Chondrocyte (in vitro differentiated cells): Measurements from ENCODE around the gene PPT2. TPM values are rescaled to one million over a fixed set of nuclear protein-coding genes. Genes with fewer than 3 reads are reported as not detected.
"Not testable (repeated sequence)": the region's sequence is repeated elsewhere in the genome, so short reads cannot be mapped to it uniquely, and the experiment has no call there.

Experiments
- DNase-seq: peaks from one replicate; pipeline ENCODE4 v3.0.0; 2021; ENCODE audit warnings: mixed read lengths, low spot score
- H3K27ac Mint-ChIP-seq: one replicate; pipeline ENCODE4 v1.8.0; 2021; ENCODE audit warnings: mild to moderate bottlenecking, moderate library complexity, mixed read lengths; ENCODE audit not compliant: unreplicated experiment
- H3K27me3 Mint-ChIP-seq: 2 replicates; pipeline ENCODE4 v1.8.0; 2021; ENCODE audit warnings: low read depth, mixed read lengths
- H3K36me3 Mint-ChIP-seq: 2 replicates; pipeline ENCODE4 v1.8.0; 2021; ENCODE audit warnings: low read depth, mixed read lengths
- H3K4me1 Mint-ChIP-seq: 2 replicates; pipeline ENCODE4 v1.8.0; 2021; ENCODE audit warnings: low read depth, mild to moderate bottlenecking, mixed read lengths
- H3K4me3 Mint-ChIP-seq: one replicate; pipeline ENCODE4 v1.8.0; 2021; ENCODE audit warnings: mild to moderate bottlenecking, moderate library complexity, mixed read lengths; ENCODE audit not compliant: unreplicated experiment
- H3K9me3 Mint-ChIP-seq: 2 replicates; pipeline ENCODE4 v1.8.0; 2021; ENCODE audit warnings: low read depth, mixed read lengths
- microRNA-seq: library from miRNA; unstranded; fragments of <30 nt; microRNA quantifications from one replicate; pipeline ENCODE4 v1.2.0, GENCODE V29; 2020; ENCODE audit warnings: borderline number of aligned reads
- total RNA-seq: library from RNA; stranded (reverse); gene quantifications from 3 replicates; pipeline ENCODE4 v1.2.1, GENCODE V29; 2021
- TF ChIP-seq, protein P1 (sequence below): fragments of 200-600 bp; sonication (generic); IDR thresholded peaks from 2 replicates; pipeline ENCODE4 v1.5.0; 2021; ENCODE audit warnings: antibody characterized with exemption, mild to moderate bottlenecking, moderate library complexity

Gene PPT2
- total RNA-seq, 1 donor from 2014 or later, result 35.8 TPM

DNA sequence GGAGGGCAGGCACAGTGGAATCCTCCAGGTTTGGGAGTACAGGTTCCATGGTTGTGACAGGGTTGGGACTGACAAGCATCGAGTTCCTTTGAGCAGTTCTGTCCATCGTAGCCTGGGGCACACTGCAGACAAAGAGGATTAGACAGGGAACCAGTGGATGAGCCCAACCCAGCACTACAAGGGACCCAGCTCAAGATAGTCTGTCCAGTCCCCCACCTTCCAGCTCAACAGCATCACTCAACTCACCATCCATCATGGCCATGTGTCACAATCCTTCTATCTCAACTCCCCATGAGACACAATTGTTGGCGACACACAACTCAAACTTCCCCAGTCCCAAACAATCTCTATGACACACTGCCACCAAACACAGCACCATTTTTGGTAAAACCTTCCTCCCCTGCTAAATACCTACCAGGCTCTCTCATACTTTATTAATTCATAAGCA lies 50.4 kb downstream of the PPT2 start:
- TF ChIP-seq, protein P1, sequence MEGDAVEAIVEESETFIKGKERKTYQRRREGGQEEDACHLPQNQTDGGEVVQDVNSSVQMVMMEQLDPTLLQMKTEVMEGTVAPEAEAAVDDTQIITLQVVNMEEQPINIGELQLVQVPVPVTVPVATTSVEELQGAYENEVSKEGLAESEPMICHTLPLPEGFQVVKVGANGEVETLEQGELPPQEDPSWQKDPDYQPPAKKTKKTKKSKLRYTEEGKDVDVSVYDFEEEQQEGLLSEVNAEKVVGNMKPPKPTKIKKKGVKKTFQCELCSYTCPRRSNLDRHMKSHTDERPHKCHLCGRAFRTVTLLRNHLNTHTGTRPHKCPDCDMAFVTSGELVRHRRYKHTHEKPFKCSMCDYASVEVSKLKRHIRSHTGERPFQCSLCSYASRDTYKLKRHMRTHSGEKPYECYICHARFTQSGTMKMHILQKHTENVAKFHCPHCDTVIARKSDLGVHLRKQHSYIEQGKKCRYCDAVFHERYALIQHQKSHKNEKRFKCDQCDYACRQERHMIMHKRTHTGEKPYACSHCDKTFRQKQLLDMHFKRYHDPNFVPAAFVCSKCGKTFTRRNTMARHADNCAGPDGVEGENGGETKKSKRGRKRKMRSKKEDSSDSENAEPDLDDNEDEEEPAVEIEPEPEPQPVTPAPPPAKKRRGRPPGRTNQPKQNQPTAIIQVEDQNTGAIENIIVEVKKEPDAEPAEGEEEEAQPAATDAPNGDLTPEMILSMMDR, result no peak
- Mint-ChIP-seq H3K4me3 (no peak overlapping the region), H3K27me3 (peaks cover 14% of the 10 kb centered on the region), H3K36me3 (no peaks in the 10 kb centered on the region), H3K27ac (no peak overlapping the region), H3K4me1 (peaks cover 7% of the 10 kb centered on the region), H3K9me3 (peaks cover 6% of the 10 kb centered on the region)
- DNase-seq, result no peak

DNA sequence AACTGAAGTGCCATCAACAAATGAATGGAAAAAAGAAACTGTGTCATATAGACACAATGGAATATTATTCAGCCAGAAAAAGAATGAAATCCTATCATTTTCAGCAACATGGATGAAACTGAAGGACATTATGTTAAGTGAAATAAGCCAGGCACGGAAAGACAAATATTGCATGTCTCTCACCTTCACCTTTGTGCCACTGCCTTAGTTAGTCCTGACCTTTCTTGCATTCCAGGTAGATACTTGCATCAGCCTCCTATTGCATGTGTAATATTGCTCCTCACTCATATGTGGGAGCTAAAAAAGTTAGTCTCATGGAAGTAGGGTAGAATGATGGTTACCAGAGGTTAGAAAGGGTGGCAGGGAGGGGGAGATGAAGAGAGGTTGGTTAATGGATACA lies 55.1 kb downstream of the PPT2 start:
- TF ChIP-seq, protein P1, result no peak
- Mint-ChIP-seq H3K4me1 (no peaks in the 10 kb centered on the region), H3K9me3 (peaks cover 6% of the 10 kb centered on the region), H3K27ac (no peak overlapping the region), H3K36me3 (no peaks in the 10 kb centered on the region), H3K4me3 (no peak overlapping the region), H3K27me3 (peaks cover 14% of the 10 kb centered on the region)
- DNase-seq, result no peak

DNA sequence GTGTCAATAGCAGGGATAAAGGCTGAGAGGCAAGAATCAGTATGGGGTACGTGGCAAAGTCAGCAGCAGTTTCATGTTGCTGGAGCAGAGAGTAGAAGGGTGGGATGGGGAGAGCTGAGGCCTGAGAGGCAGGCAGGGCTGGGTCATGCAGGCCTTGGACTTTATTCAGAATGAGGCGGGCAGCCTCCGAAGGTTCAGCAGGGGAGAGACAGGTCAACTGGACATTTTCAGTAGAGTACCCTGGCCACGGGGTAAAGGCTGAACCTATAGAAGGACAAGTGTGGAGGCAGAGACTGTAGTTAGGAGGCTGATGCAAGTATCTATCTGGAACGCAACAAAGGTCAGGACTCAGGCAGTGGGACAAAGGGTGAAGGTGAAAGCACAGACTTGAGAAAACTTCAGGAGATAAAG lies 56.3 kb downstream of the PPT2 start:
- peaks cover 12% of the 10 kb centered on the region for H3K27me3 Mint-ChIP-seq

DNA sequence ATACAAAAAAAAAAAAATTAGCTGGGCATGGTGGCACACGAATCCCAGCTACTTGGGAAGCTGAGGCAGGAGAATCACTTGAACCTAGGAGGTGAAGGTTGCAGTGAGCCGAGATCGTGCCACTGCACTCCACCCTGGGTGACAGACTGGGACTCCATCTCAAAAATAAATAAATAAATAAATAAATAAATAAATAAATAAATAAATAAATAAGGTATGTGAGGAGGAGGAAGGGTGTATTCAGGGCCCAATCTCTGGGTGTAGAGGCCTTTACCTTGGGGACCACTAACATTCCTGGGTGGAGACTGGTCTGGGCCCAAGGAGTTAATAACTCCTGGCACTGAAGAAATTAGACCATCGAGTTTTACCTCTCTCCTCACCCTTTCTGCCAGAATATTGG lies 57.5 kb downstream of the PPT2 start:
- not testable (repeated sequence) for H3K9me3 Mint-ChIP-seq, DNase-seq, H3K4me1 Mint-ChIP-seq, H3K27ac Mint-ChIP-seq, H3K4me3 Mint-ChIP-seq, H3K36me3 Mint-ChIP-seq
- H3K27me3 Mint-ChIP-seq, result peaks cover 16% of the 10 kb centered on the region

More for the DNA sequence above, 56.3 kb downstream of the PPT2 start:
- DNase-seq, result no peak
- Mint-ChIP-seq H3K36me3 (no peaks in the 10 kb centered on the region), H3K27ac (no peak overlapping the region), H3K9me3 (peaks cover 6% of the 10 kb centered on the region), H3K4me1 (no peaks in the 10 kb centered on the region), H3K4me3 (no peak overlapping the region)
- TF ChIP-seq, protein P1, result no peak

DNA sequence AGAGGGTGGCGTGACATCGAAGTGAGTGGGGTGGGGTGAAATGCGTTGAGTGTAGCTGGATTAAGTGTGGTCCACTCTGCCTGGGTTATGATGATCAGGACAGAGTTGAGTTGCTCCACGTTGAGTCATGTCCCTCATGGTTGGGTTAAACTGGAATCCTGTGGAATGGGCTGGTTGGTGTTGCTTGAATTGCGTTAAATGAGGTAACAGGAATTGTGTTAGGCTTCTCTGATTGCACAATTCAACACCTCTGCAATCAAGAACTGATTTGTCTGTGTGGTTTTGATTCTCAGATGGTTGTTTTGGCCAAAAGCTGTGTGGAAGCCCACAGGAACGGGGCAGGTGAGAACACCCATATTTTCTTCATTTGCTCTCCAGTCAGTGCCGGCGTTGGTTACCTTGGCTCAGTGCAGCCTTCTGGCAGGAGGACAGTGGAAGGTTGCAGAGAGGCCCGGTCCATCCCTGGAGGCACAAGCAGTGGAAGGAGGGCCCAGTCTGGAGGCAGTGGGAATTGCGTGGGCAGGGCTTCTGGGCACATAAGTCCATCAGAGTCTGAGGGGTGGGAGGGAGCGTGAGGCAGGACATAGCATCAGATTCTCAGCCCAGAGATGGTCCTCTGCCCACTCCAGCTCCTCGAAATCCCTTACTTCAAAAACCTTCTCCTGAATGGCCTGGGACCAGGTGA lies 58.3 kb downstream of the PPT2 start:
- Mint-ChIP-seq H3K27me3 (peaks cover 19% of the 10 kb centered on the region), H3K27ac (no peak overlapping the region), H3K9me3 (no peaks in the 10 kb centered on the region), H3K4me3 (no peak overlapping the region), H3K36me3 (no peaks in the 10 kb centered on the region), H3K4me1 (no peaks in the 10 kb centered on the region)
- TF ChIP-seq, protein P1, result no peak
- DNase-seq, result no peak

Small RNA genes lying within 50 kb of the gene (microRNA-seq; reads per million reads assigned to microRNA genes)
- 3.3 reads per million for gene MIR6721
- gene MIR6833, result not detected

Other genes with a start within 250 kb of the PPT2 start
- gene C2, start 226.4 kb upstream of the PPT2 start, total RNA-seq, result 0.52 to 1.5 TPM (median 0.56 TPM) in 3 replicates
- gene CFB, start 208.0 kb upstream of the PPT2 start, total RNA-seq, result 2.3 to 3.2 TPM (median 2.6 TPM) in 3 replicates
- gene NELFE, start 195.2 kb upstream of the PPT2 start, total RNA-seq, result 43.5 to 59.3 TPM (median 50.6 TPM) in 3 replicates
- gene SKIC2, start 195.0 kb upstream of the PPT2 start, total RNA-seq, result 56.9 to 85.6 TPM (median 61.2 TPM) in 3 replicates
- gene DXO, start 182.0 kb upstream of the PPT2 start, total RNA-seq, result 15.8 to 25.9 TPM (median 19.3 TPM) in 3 replicates
- gene C4A, start 172.1 kb upstream of the PPT2 start, total RNA-seq, result 7.2 to 13.3 TPM (median 10.5 TPM) in 3 replicates
- gene C4B, start 139.3 kb upstream of the PPT2 start, total RNA-seq, result 7.3 to 10.3 TPM (median 9.6 TPM) in 3 replicates
- gene CYP21A2, start 115.7 kb upstream of the PPT2 start, total RNA-seq, result 0.30 to 0.68 TPM (median 0.41 TPM) in 3 replicates
- 1.9 to 2.9 TPM (median 2.3 TPM) in 3 replicates for gene TNXB, start 44.8 kb upstream of the PPT2 start, total RNA-seq
- 68.0 to 86.5 TPM (median 68.7 TPM) in 3 replicates for gene ATF6B, start 25.9 kb upstream of the PPT2 start, total RNA-seq
- gene FKBPL, start 23.9 kb upstream of the PPT2 start, total RNA-seq, result 4.3 to 6.3 TPM (median 4.9 TPM) in 3 replicates
- gene PRRT1, start 2.2 kb upstream of the PPT2 start, total RNA-seq, result 0.73 to 1.6 TPM (median 1.3 TPM) in 3 replicates
- 14.3 to 16.3 TPM (median 15.4 TPM) in 3 replicates for gene EGFL8, start 10.5 kb downstream of the PPT2 start, total RNA-seq
- 66.7 to 77.2 TPM (median 67.0 TPM) in 3 replicates for gene AGPAT1, start 21.9 kb downstream of the PPT2 start, total RNA-seq
- gene RNF5, start 24.3 kb downstream of the PPT2 start, total RNA-seq, result 45.2 to 48.0 TPM (median 45.2 TPM) in 3 replicates
- gene AGER, start 30.1 kb downstream of the PPT2 start, total RNA-seq, result 2.6 to 4.9 TPM (median 3.6 TPM) in 3 replicates
- 58.6 to 66.5 TPM (median 66.3 TPM) in 3 replicates for gene PBX2, start 36.1 kb downstream of the PPT2 start, total RNA-seq
- 3.6 to 5.6 TPM (median 5.4 TPM) in 3 replicates for gene GPSM3, start 38.5 kb downstream of the PPT2 start, total RNA-seq
- gene NOTCH4, start 69.9 kb downstream of the PPT2 start, total RNA-seq, result 0.82 to 1.6 TPM (median 1.4 TPM) in 3 replicates
- gene TSBP1, start 217.8 kb downstream of the PPT2 start, total RNA-seq, result not detected in 3 replicates